Spleen (tissue), 11 donors: Measurements from ENCODE around the gene PALM. TPM values are rescaled to one million over a fixed set of nuclear protein-coding genes. Genes with fewer than 3 reads are reported as not detected.
"Not testable (repeated sequence)": the region's sequence is repeated elsewhere in the genome, so short reads cannot be mapped to it uniquely, and the experiment has no call there.

Experiments used
- DNase-seq: peaks from one replicate; pipeline ENCODE4 v3.0.0-alpha.2; 2020
- H3K27ac ChIP-seq, 8 donors: fragments of 200-600 bp; sonication (generic) in 7 of 8; 1 replicate in 4 of 8; 2 replicates in 4 of 8; pipeline versions ENCODE4 v1.5.0 to v1.8.0; 2016 to 2021; ENCODE audit warnings: inconsistent platforms in 4 of 8, mild to moderate bottlenecking in 4 of 8, moderate library complexity in 1 of 8
- H3K27me3 ChIP-seq, 7 donors: fragments of 200-600 bp; sonication (generic) in 6 of 7; replicated peaks in 1 of 7; 1 replicate in 4 of 7; 2 replicates in 3 of 7; pipeline versions ENCODE4 v1.5.0 to v1.8.0; 2016 to 2021; ENCODE audit warnings: inconsistent platforms in 3 of 7, mild to moderate bottlenecking in 1 of 7
- H3K36me3 ChIP-seq, 6 donors: fragments of 200-600 bp; sonication (generic) in 5 of 6; 1 replicate in 4 of 6; 2 replicates in 2 of 6; pipeline versions ENCODE4 v1.5.0 to v1.8.0; 2016 to 2021; ENCODE audit warnings: inconsistent platforms in 2 of 6
- H3K4me1 ChIP-seq, 6 donors: fragments of 200-600 bp; sonication (generic) in 5 of 6; 1 replicate in 3 of 6; 2 replicates in 3 of 6; pipeline versions ENCODE4 v1.5.0 to v1.8.0; 2016 to 2021; ENCODE audit warnings: inconsistent platforms in 3 of 6
- H3K4me3 ChIP-seq, 8 donors: fragments of 200-600 bp; sonication (generic) in 7 of 8; 1 replicate in 4 of 8; 2 replicates in 4 of 8; pipeline versions ENCODE4 v1.5.0 to v1.8.0; 2016 to 2021; ENCODE audit warnings: inconsistent platforms in 4 of 8, mild to moderate bottlenecking in 4 of 8, moderate library complexity in 2 of 8
- H3K9me3 ChIP-seq, 8 donors: fragments of 200-600 bp; sonication (generic) in 7 of 8; 1 replicate in 4 of 8; 2 replicates in 4 of 8; pipeline versions ENCODE4 v1.5.0 to v1.8.0; 2016 to 2021; ENCODE audit warnings: inconsistent platforms in 4 of 8
- CTCF ChIP-seq, 11 experiments: fragments of 200-600 bp in 7 of 11; fragments of 450-650 bp in 4 of 11; sonication (generic) in 4 of 11; IDR thresholded peaks in 8 of 11; conservative IDR thresholded peaks in 3 of 11; 1 replicate in 7 of 11; 2 replicates in 4 of 11; pipeline versions ENCODE4 v1.4.0 to v1.8.0; 2016 to 2021; ENCODE audit warnings: antibody characterized with exemption in 11 of 11, inconsistent platforms in 4 of 11, mild to moderate bottlenecking in 1 of 11
- POLR2A ChIP-seq, 3 donors: fragments of 450-650 bp; IDR thresholded peaks; one replicate each; pipeline ENCODE4 v1.5.1; 2017; ENCODE audit warnings: antibody characterized with exemption in 3 of 3, mild to moderate bottlenecking in 1 of 3
- POLR2AphosphoS5 ChIP-seq, 3 donors: sonication (generic); formaldehyde crosslinking; IDR thresholded peaks; one replicate each; pipeline ENCODE4 v1.5.1; 2017; ENCODE audit warnings: antibody characterized with exemption in 3 of 3
- WGBS, 5 donors: extraction: QIAGEN DNeasy Blood & Tissue Kit in 3 of 5; methylation state at CpG; one replicate each; pipeline versions ENCODE4 v1.1.5 to v1.1.7; 2013 to 2018; 5-methylcytosine and 5-hydroxymethylcytosine counted together
- intact Hi-C: fragments of 100-400 bp; cut with DNase I; formaldehyde crosslinking; loops from one replicate; pipeline ENCODE4 v1.15.0; 2023; ENCODE audit warnings: low total_unique reads
- polyA plus RNA-seq, 3 donors: library from polyadenylated mRNA; stranded (reverse); fragments of 200-250 nt; gene quantifications; one replicate each; pipeline ENCODE4 v1.2.1, GENCODE V29; 2013
- total RNA-seq, 7 donors: library from RNA; depleted of rRNA in 3 of 7; stranded (reverse); fragments of >200 nt in 3 of 7; fragmentation: NEBNext Ultra II Directional in 4 of 7; extraction: Animal tissue kit (Norgen Biotek cat#: 25700) in 4 of 7; gene quantifications; one replicate each; pipeline versions ENCODE4 v1.1.0 to v1.2.1, GENCODE V29; 2016 to 2021
- donor health status: healthy with polysubstance abuse.
- donor health status: DM: no; HTN: no; CAD: no; lungs with moderate emphysema.
- donor health status: DM: no; HTN: no; CAD: no.
- donor health status: Bipolar disorder and iron deficiency.
- donor health status: healthy.
- donor health status: DM: no; HTN: no; CAD: no.
- donor health status: DM: yes; HTN: yes; CAD: no.

The PALM gene
- total and polyA plus RNA-seq, 10 donors, result 6.0 to 80.1 (median 27.0) TPM

DNA sequence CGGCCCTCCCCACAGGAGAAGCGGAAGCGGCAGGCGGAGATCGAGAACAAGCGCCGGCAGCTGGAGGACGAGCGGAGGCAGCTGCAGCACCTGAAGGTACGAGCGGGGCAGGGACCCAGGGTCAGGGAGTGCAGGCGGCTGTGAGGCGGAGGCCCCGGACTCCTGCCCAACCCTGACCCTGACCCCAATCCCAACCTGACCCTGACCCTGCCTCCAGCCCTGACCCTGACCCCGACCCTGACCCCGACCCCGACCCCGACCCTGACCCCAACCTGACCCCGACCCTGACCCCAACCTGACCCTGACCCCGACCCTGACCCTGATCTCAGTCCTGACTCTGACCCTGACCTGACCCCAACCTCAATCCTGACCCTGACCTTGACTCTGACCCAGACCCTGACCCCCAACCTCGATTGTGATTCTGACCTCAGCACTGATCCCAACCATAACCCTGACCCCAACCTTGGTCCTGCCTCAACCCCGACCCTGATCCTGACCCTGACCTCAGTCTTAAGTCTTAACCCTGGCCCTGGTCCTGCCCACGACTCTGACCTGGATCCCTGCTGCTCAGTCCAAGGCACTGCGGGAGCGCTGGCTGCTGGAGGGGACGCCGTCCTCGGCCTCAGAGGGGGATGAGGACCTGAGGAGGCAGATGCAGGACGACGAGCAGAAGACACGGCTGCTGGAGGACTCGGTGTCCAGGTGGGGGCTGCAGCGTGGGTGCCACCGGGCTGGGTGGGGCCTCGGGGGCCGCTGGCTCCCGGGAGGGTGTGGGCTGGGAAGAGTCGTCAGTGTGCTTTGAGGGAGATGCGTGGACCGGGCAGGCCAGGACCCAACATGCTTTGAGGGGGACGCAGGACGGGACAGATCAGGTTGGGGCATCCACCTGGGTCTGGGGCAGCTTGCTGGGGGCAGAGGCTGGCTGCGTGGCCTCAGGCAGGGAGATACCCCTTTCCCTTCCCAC, 18.5 kb downstream of the PALM start:
- 70 to 85% (median 76%) methylated on average over 28 to 43 of the region's 43 CpGs for WGBS, 5 donors
- peaks cover 0 to 11% (median 0%) of the 10 kb centered on the region in 7 donors for H3K27me3 ChIP-seq
- H3K4me1 ChIP-seq, result peaks cover 8 to 55% (median 30%) of the 10 kb centered on the region in 6 donors
- H3K36me3 ChIP-seq, result no peaks in the 10 kb centered on the region
- TF ChIP-seq CTCF (IDR thresholded peaks at IDR 0.05 in 8 of 11, conservative IDR thresholded peaks at IDR 0.05 in 3 of 11), result peak in 1 of 11 experiments; percentile 10
- TF ChIP-seq POLR2AphosphoS5 (IDR thresholded peaks at IDR 0.05), result no peak
- H3K27ac ChIP-seq, result peak overlapping the region; percentile 44 to 92 (median 85)
- no peak overlapping the region for H3K4me3 ChIP-seq
- intact Hi-C loops, result no loop called here
- H3K9me3 ChIP-seq, result no peaks in the 10 kb centered on the region
- DNase-seq, result no peak

GRCh38 chr19:728011-728410, 19.3 kb downstream of the PALM start:
- Histone ChIP-seq H3K9me3 (no peaks in the 10 kb centered on the region), H3K36me3 (no peaks in the 10 kb centered on the region), H3K27ac (peak overlapping the region; percentile 44 to 92 (median 85)), H3K27me3 (peaks cover 0 to 4% (median 0%) of the 10 kb centered on the region in 7 donors), H3K4me1 (peaks cover 2 to 48% (median 23%) of the 10 kb centered on the region in 6 donors), H3K4me3 (no peak overlapping the region)
- DNase-seq, result peak; percentile 90
- intact Hi-C loops, result no loop called here
- TF ChIP-seq CTCF (IDR thresholded peaks at IDR 0.05 in 8 of 11, conservative IDR thresholded peaks at IDR 0.05 in 3 of 11), result no peak
- peak; percentile 81 to 90 (median 87) for TF ChIP-seq POLR2AphosphoS5 (IDR thresholded peaks at IDR 0.05)
- 24 to 64% (median 42%) methylated on average over 23 to 26 of the region's 26 CpGs for WGBS, 5 donors

- intact Hi-C loops, result not testable (repeated sequence)
- WGBS, 5 donors, result 63 to 88% (median 79%) methylated on average over 10 to 15 of the region's 15 CpGs
Observed at GRCh38 chr19:729564-729963, 20.8 kb downstream of the PALM start.

DNA sequence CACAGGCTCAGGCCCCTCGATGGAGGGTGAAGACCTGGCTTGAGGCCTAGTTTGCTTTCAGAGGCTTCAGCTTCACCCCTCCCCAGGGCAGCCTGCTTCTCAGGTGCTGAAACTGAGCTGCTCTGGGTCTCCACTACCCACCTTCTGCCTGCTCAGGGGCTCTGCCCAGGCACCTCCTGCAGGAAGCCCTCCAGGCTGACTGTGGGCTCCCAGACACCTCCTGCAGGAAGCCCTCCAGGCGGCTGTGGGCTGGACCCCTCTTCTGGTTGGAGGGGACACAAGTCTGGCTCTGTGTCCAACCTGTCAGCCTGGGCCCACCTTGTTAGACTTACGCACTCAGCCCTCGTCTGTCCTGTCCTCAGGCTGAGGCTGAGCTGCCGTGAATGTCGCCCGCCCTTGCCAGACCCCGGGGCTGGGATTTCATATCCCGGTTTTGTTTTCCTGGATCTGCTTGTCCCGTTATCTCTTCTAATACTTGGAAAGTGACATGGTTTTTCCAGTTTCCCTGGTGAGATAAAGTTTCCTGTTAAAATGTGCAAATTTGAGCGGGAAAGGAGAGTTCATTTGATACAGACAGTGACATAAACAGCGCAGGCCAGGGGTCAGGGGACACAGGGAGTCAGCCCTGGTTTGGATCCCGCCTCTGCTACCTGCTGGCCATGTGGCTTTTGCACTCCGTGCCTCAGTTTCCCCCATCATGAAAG, 21.4 kb downstream of the PALM start:
- H3K27ac ChIP-seq, result peak overlapping the region in 6 of 8 donors; percentile 62 to 89 (median 66)

More at GRCh38 chr19:729564-729963, 20.8 kb downstream of the PALM start:
- Histone ChIP-seq H3K4me1 (peaks cover 0 to 55% (median 31%) of the 10 kb centered on the region in 6 donors), H3K27ac (peak overlapping the region in 6 of 8 donors; percentile 62 to 89 (median 66))
- H3K36me3 ChIP-seq, DNase-seq, H3K4me3 ChIP-seq, H3K27me3 ChIP-seq, H3K9me3 ChIP-seq: not testable (repeated sequence)

More for the DNA sequence above, 21.4 kb downstream of the PALM start:
- H3K27me3 ChIP-seq, result no peaks in the 10 kb centered on the region
- WGBS, 5 donors, result 63 to 82% (median 79%) methylated on average over 13 to 14 of the region's 14 CpGs
- H3K9me3 ChIP-seq, result no peaks in the 10 kb centered on the region
- intact Hi-C loops, result loop anchor here (5.0 to 10.0 kb wide), 2 partner anchors 63 to 145 kb away; partner anchors contain the start of gene HCN2
- no peak for TF ChIP-seq POLR2A (IDR thresholded peaks at IDR 0.05)
- TF ChIP-seq POLR2AphosphoS5 (IDR thresholded peaks at IDR 0.05), result no peak
- no peaks in the 10 kb centered on the region for H3K36me3 ChIP-seq
- peaks cover 0 to 57% (median 33%) of the 10 kb centered on the region in 6 donors for H3K4me1 ChIP-seq
- no peak for DNase-seq
- no peak overlapping the region for H3K4me3 ChIP-seq
